ENCODE measurements around the gene PLCD4. TPM values are rescaled to one million over a fixed set of nuclear protein-coding genes. Genes with fewer than 3 reads are reported as not detected.

The PLCD4 gene
- total RNA-seq, 1 donor from 2014 or later: 1.0 TPM

GRCh38 chr2:218638372-218638771 is 30.7 kb downstream of the PLCD4 start:
- H3K27ac ChIP-seq: no peak overlapping the region
- intact Hi-C loops (cut with DNase I): no loop called here
- TF ChIP-seq CTCF (IDR thresholded peaks at IDR 0.05): no peak
- ATAC-seq (no peak), DNase-seq (no peak)
- H3K27me3 ChIP-seq: no peaks in the 10 kb centered on the region
- no peak overlapping the region for H3K4me3 ChIP-seq
- no peaks in the 10 kb centered on the region for H3K9me3 ChIP-seq
- no peaks in the 10 kb centered on the region for H3K4me1 ChIP-seq
- peaks cover 92% of the 10 kb centered on the region for H3K36me3 ChIP-seq

DNA sequence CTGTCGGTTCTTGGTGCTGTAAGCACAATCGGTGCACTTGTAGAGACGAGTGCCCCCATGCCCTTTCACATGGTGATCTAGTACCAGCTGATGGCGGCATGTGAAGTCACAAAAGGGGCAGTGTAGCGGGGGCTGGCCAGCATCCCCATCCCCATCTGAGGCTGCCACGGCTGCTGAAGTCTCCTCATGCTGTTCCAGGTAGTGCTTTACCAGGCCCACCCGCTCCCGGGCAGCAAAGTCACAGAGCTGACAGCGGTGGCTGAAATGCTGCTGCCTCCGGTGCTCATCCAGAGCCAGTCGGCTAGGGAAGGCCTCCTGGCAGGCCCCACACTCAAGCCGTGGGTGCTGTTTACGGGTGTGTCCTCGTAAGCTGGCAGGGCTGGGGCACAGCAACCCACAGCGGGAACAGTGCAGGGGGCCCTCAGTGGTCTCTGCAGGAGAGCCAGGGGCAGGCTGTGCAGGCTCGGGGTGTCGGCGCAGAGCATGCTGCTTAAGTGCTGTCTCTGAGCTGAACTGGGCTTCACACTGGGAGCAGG is 34.5 kb downstream of the PLCD4 start:
- intact Hi-C loops (cut with DNase I): no loop called here
- Histone ChIP-seq H3K27me3 (no peaks in the 10 kb centered on the region), H3K36me3 (peaks cover 92% of the 10 kb centered on the region), H3K4me3 (no peak overlapping the region), H3K4me1 (no peaks in the 10 kb centered on the region), H3K27ac (no peak overlapping the region), H3K9me3 (no peaks in the 10 kb centered on the region)
- ATAC-seq: no peak
- no peak for DNase-seq
- TF ChIP-seq CTCF (IDR thresholded peaks at IDR 0.05): no peak

- Histone ChIP-seq H3K27ac (no peak overlapping the region), H3K4me1 (no peaks in the 10 kb centered on the region), H3K9me3 (no peaks in the 10 kb centered on the region), H3K4me3 (no peak overlapping the region), H3K27me3 (no peaks in the 10 kb centered on the region), H3K36me3 (peaks cover 91% of the 10 kb centered on the region)
- DNase-seq: no peak
- TF ChIP-seq CTCF (IDR thresholded peaks at IDR 0.05): no peak
- no peak for ATAC-seq
- intact Hi-C loops (cut with DNase I): no loop called here
Observed at GRCh38 chr2:218642786-218643185, 35.1 kb downstream of the PLCD4 start.

GRCh38 chr2:218643751-218644310 is 36.1 kb downstream of the PLCD4 start:
- Histone ChIP-seq H3K9me3 (no peaks in the 10 kb centered on the region), H3K27ac (no peak overlapping the region), H3K36me3 (peaks cover 91% of the 10 kb centered on the region), H3K4me3 (no peak overlapping the region), H3K27me3 (no peaks in the 10 kb centered on the region), H3K4me1 (no peaks in the 10 kb centered on the region)
- ATAC-seq (no peak), DNase-seq (no peak)
- no peak for TF ChIP-seq CTCF (IDR thresholded peaks at IDR 0.05)
- intact Hi-C loops (cut with DNase I): no loop called here

GRCh38 chr2:218644721-218645120 is 37.0 kb downstream of the PLCD4 start:
- Histone ChIP-seq H3K27ac (no peak overlapping the region), H3K36me3 (peaks cover 91% of the 10 kb centered on the region), H3K27me3 (no peaks in the 10 kb centered on the region), H3K9me3 (no peaks in the 10 kb centered on the region), H3K4me3 (no peak overlapping the region), H3K4me1 (no peaks in the 10 kb centered on the region)
- intact Hi-C loops (cut with DNase I): no loop called here
- ATAC-seq (no peak), DNase-seq (no peak)
- no peak for TF ChIP-seq CTCF (IDR thresholded peaks at IDR 0.05)

GRCh38 chr2:218645126-218645525 is 37.4 kb downstream of the PLCD4 start:
- no peaks in the 10 kb centered on the region for H3K4me1 ChIP-seq
- no peaks in the 10 kb centered on the region for H3K9me3 ChIP-seq
- no peak overlapping the region for H3K27ac ChIP-seq
- intact Hi-C loops (cut with DNase I): no loop called here
- DNase-seq (no peak), ATAC-seq (no peak)
- H3K27me3 ChIP-seq: no peaks in the 10 kb centered on the region
- H3K36me3 ChIP-seq: peaks cover 93% of the 10 kb centered on the region
- H3K4me3 ChIP-seq: no peak overlapping the region
- no peak for TF ChIP-seq CTCF (IDR thresholded peaks at IDR 0.05)

Data from upper lobe of right lung (tissue), 1 donor.